IPS DF 6.9 (cell line): ENCODE results near the gene SMAD3.

Experiments
- DNase-seq: peaks from one replicate; pipeline ENCODE4 v3.0.0-alpha.2; 2013; ENCODE audit warnings: low read depth, low spot score
- H3K27ac ChIP-seq: one replicate; pipeline ENCODE4 v1.5.1; 2013; ENCODE audit warnings: low read length, control low read depth
- H3K27me3 ChIP-seq: 2 replicates; pipeline ENCODE4 v1.6.1; 2013; ENCODE audit warnings: mild to moderate bottlenecking, low read length; ENCODE audit not compliant: control insufficient read depth, insufficient read depth
- H3K36me3 ChIP-seq: 2 replicates; pipeline ENCODE4 v1.6.1; 2013; ENCODE audit warnings: low read length; ENCODE audit not compliant: control insufficient read depth, insufficient read depth
- H3K4me1 ChIP-seq: 2 replicates; pipeline ENCODE4 v1.6.1; 2013; ENCODE audit warnings: low read length; ENCODE audit not compliant: control insufficient read depth, insufficient read depth
- H3K4me3 ChIP-seq: 2 replicates; pipeline ENCODE4 v1.5.1; 2013; ENCODE audit warnings: mild to moderate bottlenecking, low read length
- H3K9me3 ChIP-seq: 2 replicates; pipeline ENCODE4 v1.6.1; 2013; ENCODE audit warnings: low read length, inconsistent platforms; ENCODE audit not compliant: control insufficient read depth, insufficient read depth
- WGBS: extraction: QIAGEN DNeasy Blood & Tissue Kit; methylation state at CpG from one replicate; pipeline ENCODE4 v1.1.7; 2013; ENCODE audit warnings: mixed read lengths, missing lambda C conversion rate; ENCODE audit not compliant: insufficient read length, insufficient coverage; 5-methylcytosine and 5-hydroxymethylcytosine counted together

SMAD3 gene

GRCh38 chr15:67105065-67105951, 39.9 kb downstream of the SMAD3 start:
- Histone ChIP-seq H3K27ac (no peak overlapping the region), H3K9me3 (no peaks in the 10 kb centered on the region), H3K4me3 (no peak overlapping the region), H3K27me3 (no peaks in the 10 kb centered on the region), H3K4me1 (0 out of 2 replicates have a peak, but pooled peaks cover 1% of the 10 kb centered on the region), H3K36me3 (no peaks in the 10 kb centered on the region)
- WGBS = no CpG with 5 or more reads among the region's 11 CpGs
- no peak for DNase-seq

DNA sequence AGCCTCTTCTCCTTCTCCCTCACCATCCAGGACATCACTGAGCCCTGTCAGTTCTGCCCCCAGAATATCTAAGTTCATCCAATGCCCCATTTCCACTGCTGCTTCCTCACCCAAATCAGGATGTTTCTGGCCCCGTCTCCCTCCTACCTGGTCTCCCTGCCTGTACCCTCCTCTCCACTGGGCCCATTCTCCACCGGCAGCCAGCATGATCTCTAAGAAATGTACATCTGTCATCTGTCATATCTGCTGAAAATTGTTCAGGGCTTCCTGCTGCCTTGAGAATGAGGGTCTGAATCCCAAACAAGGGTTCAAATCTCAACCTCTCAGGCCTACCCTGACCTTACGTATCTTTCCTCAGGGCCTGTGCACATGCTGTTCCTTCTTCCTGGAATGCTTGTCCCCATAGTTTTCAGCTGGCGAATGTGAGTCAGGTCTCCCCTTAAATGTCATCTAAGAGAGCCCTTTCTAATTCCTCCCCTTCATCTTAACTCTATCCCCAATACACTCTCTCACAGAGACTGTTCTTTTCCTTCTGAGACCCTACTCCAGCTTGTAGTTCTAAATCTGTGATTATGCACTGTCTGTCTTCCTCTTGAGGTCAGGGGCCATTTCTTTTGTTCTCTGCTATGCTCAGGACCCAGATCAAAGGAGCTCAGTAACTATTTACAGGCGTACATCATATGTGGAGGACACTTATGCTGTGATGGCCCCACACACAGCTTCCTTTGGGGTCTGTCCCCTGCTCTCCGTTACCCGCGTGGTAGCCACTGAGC, 40.8 kb downstream of the SMAD3 start:
- no peak for DNase-seq
- H3K9me3 ChIP-seq = no peaks in the 10 kb centered on the region
- H3K27me3 ChIP-seq = no peaks in the 10 kb centered on the region
- H3K4me1 ChIP-seq = 0 out of 2 replicates have a peak, but pooled peaks cover 1% of the 10 kb centered on the region
- no peak overlapping the region for H3K4me3 ChIP-seq
- no peak overlapping the region for H3K27ac ChIP-seq
- H3K36me3 ChIP-seq = no peaks in the 10 kb centered on the region
- WGBS = no CpG with 5 or more reads among the region's 8 CpGs

GRCh38 chr15:67106764-67107013, 41.3 kb downstream of the SMAD3 start:
- Histone ChIP-seq H3K9me3 (no peaks in the 10 kb centered on the region), H3K4me3 (no peak overlapping the region), H3K27ac (no peak overlapping the region), H3K27me3 (no peaks in the 10 kb centered on the region), H3K4me1 (0 out of 2 replicates have a peak, but pooled peaks cover 1% of the 10 kb centered on the region), H3K36me3 (no peaks in the 10 kb centered on the region)
- no CpG with 5 or more reads among the region's 2 CpGs for WGBS
- DNase-seq = no peak

- no peaks in the 10 kb centered on the region for H3K27me3 ChIP-seq
- H3K9me3 ChIP-seq = no peaks in the 10 kb centered on the region
- 0 out of 2 replicates have a peak, but pooled peaks cover 1% of the 10 kb centered on the region for H3K4me1 ChIP-seq
- no peaks in the 10 kb centered on the region for H3K36me3 ChIP-seq
- WGBS = no CpG with 5 or more reads among the region's 12 CpGs
- H3K4me3 ChIP-seq = no peak overlapping the region
- DNase-seq = no peak
- H3K27ac ChIP-seq = no peak overlapping the region
Observed at GRCh38 chr15:67107014-67107812, 41.8 kb downstream of the SMAD3 start.

- Histone ChIP-seq H3K36me3 (no peaks in the 10 kb centered on the region), H3K27me3 (no peaks in the 10 kb centered on the region), H3K27ac (no peak overlapping the region), H3K4me3 (no peak overlapping the region), H3K4me1 (0 out of 2 replicates have a peak, but pooled peaks cover 1% of the 10 kb centered on the region), H3K9me3 (no peaks in the 10 kb centered on the region)
- no CpG with 5 or more reads among the region's 9 CpGs for WGBS
- no peak for DNase-seq
Observed at GRCh38 chr15:67108122-67108961, 42.9 kb downstream of the SMAD3 start.

DNA sequence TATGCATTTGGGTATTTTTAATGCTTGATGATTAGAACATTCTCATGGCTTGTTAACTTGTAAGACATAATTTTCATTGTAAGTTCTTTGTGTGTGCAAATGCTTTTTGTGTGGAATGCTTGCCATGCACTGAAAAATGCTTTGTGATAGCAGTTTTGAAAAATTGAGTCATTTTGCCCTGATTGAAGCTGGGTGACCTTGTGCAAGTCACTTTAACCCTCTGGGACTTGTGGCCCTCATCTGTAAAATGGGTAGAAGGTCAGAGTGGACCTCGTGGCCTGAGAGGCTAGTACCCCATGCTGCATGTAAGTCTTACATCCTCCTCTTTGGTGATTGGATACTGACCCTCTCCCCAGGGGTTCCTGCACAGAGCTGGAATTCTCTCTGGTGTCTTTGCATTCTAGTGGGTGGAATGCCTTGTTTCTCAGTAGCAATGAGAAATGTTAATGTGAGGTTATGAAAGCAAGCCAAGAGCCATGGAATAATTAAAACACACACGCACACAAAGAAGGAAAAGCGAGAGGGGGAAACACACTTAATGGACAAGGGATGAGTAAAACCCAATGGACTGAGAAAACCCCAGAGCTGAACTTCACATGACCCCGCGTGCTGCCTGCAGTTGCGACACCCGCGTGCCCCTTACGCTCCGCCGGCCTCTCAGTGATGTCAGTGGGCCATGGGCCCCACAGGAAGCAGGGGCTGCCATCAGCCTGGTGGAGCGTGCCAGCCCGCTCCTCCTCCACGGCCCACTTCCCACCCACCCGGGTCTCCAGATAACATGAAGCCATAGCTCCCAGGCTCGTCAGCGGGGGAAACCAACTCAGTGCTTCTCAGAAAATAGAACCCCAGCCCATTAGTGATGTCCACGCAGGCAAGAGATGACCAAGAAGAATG, 44.0 kb downstream of the SMAD3 start:
- WGBS = no CpG with 5 or more reads among the region's 18 CpGs
- no peaks in the 10 kb centered on the region for H3K36me3 ChIP-seq
- 0 out of 2 replicates have a peak, but pooled peaks cover 1% of the 10 kb centered on the region for H3K4me1 ChIP-seq
- H3K27ac ChIP-seq = no peak overlapping the region
- no peak overlapping the region for H3K4me3 ChIP-seq
- no peaks in the 10 kb centered on the region for H3K27me3 ChIP-seq
- no peaks in the 10 kb centered on the region for H3K9me3 ChIP-seq
- no peak for DNase-seq

DNA sequence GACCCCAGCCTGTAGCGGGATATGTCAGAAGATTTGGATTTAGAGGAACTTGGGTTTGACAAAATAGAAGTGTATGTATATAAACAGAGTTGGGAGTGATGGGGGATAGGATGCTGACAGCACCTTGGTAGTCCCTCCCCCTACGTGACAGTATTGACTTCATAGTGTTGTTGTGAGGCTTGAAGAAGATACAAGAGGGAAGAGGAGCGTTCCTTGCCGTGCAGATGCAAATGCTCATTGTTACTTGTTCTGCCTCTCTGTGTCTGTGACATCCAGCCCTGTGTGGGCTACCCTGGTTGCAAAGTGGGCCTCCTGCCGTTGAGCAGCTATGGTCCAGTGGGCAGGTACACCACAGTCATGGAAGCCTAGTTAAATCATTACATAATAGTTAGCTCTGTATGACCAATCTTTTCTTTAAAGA, 45.0 kb downstream of the SMAD3 start:
- Histone ChIP-seq H3K9me3 (no peaks in the 10 kb centered on the region), H3K36me3 (no peaks in the 10 kb centered on the region), H3K27me3 (no peaks in the 10 kb centered on the region), H3K4me3 (no peak overlapping the region), H3K27ac (no peak overlapping the region), H3K4me1 (0 out of 2 replicates have a peak, but pooled peaks cover 1% of the 10 kb centered on the region)
- no peak for DNase-seq
- WGBS = no CpG with 5 or more reads among the region's 5 CpGs

GRCh38 chr15:67110958-67111864, 45.8 kb downstream of the SMAD3 start:
- Histone ChIP-seq H3K4me1 (no peaks in the 10 kb centered on the region), H3K4me3 (no peak overlapping the region), H3K9me3 (no peaks in the 10 kb centered on the region), H3K27me3 (no peaks in the 10 kb centered on the region), H3K27ac (no peak overlapping the region), H3K36me3 (no peaks in the 10 kb centered on the region)
- no CpG with 5 or more reads among the region's 2 CpGs for WGBS
- DNase-seq = no peak
